Measurements from ENCODE around the gene ANKRD22.

GRCh38 chr10:88880282-88881076, 28.8 kb upstream of the ANKRD22 start:
- TF ChIP-seq CTCF (IDR thresholded peaks at IDR 0.05) (peak in 3 of 4 donors; percentile 6 to 32 (median 19)), POLR2A (IDR thresholded peaks at IDR 0.05) (peak; percentile 81)
